HS-27A (cell line): ENCODE data around the gene THSD4.
"Not testable (repeated sequence)": the region's sequence is repeated elsewhere in the genome, so short reads cannot be mapped to it uniquely, and the experiment has no call there.

Experiments
- DNase-seq: peaks from one replicate; pipeline ENCODE4 v3.0.0-alpha.2; 2012; ENCODE audit warnings: low read depth, missing footprints

THSD4 gene

GRCh38 chr15:71294911-71295602 lies 179.8 kb downstream of the THSD4 start:
- peak; percentile 100 for DNase-seq

DNA sequence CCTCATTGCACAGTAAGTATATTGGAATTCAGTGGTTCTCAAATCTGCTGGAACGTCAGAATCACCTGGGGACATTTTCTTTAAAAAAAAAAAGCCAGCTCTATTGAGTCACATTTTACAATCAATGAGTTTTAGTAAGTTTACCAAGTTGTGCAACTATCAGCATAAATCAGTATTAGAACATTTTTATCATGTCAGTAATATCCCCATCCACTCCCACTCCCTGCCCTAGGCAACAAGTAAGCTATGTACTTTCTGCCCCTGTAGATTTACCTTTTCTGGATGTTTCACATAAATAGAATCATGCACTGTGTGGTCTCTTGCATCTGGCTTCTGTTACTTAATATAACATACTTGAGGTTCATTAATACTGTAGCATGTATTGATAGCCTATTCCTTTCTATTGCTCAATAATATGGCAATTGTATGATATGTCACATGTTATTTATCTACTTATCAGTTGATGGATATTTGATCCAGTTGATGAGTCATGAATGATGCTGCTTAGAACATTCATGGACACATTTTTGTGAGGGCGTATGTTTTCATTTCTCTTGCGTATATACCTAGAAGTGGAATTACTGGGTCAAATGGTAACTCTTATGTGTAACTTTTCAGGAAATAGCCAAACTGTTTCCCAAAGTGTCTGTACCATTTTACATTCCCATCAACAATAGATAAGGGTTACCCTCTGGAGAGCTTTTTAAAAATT lies 180.5 kb downstream of the THSD4 start:
- DNase-seq = peak; percentile 92

- DNase-seq = no peak
These were observed 181.0 kb downstream of the THSD4 start for GRCh38 chr15:71296315-71296679.

DNA sequence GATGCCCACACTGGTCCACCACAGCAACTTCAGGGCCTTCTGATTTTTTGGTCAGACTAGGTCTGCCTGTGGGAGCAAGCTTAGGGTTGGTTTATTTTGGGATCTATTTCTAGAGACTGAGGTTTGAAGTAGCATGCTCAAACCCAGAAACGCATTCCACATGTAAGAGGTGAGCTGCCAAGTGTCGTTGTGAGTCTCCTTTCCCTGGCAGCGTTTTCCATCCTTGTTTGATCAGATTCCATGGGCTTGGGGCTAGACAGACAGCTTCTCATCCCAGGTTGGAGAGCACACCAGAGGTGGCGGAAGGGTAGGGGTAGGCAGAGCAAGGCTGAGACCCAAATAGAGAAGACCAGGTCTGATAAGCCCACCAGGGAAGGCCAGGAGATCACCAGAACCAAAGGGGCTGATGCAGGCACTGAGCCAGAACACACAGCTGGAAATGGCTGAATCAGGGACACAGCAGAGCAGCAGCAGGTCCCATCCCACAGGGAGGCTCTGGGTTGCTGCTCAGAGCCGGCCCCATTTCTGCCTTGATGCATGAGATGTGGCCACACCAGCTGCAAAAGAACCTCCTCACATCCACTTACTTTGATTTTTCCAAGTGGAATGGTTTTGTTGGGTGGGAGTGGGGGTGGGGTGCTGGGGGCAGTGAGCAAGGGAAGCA lies 186.8 kb downstream of the THSD4 start:
- DNase-seq = no peak

DNA sequence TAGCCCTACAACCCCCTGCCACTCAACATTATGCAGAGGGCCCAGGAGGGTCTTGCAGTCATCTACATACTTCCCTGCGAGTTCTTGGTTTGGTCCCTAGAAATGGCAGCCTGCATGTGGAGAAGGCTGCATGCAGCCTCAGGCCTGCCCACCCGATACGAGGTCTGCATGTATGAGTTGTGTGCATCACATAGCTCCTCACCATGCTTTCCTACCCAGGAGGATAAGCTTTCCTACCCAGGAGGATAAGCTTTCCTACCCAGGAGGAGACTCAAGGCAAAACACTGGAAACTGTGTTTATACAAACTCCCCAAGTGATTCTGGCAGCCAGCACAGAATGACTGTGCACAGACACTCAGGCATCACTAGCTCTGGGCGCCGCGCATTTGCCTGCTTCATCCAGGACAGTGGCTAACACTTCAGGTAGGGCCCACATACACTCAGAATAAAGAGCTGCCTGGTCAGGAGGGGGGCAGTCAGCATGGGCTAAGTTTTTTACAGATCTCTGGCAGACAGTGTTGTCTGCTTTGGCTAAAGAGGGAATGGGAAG lies 187.7 kb downstream of the THSD4 start:
- no peak for DNase-seq

DNA sequence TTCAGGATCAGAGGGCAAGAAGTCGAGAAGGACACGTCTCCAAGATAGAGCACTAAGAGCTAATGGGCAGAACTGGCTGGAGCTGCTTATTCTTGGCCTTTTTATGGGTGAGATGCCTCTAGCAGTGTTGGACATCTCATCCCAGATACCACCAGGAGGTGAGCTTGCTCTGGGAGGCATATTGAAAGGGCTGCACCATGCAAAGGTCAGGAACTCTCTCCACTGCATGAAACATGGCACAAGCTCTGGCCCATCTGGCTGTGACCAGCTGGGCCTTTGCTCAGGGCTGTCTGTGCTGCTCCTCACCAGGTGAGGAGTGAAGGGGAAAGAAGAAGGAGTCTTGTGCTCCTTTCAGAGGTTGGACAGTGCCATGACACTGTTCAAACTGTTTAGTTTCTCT lies 188.7 kb downstream of the THSD4 start:
- no peak for DNase-seq

- no peak for DNase-seq
These were observed 189.4 kb downstream of the THSD4 start for GRCh38 chr15:71304681-71305080.

GRCh38 chr15:71306538-71306937 lies 191.3 kb downstream of the THSD4 start:
- no peak for DNase-seq

DNA sequence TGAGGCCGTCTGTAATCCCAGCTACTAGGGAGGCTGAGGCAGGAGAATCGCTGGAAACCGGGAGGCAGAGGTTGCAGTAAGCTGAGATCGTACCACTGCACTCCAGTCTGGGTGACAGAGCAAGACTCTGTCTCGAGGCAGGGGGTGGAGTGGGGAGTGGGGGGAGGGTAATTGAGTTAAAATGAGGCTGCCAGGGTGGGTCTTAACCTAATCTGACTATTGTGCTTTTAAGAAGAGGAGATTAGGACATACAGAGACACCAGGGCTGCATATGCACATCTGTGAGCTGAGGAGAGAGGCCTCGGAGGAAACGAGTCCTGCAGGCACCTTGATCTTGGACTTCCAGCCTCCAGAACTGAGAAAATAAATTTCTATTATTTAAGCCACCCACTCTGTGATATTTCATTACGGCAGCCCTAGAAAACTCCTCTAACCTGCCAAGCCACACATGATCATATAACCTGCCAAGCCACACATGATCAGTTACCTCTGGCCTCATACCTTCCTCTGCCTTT lies 197.0 kb downstream of the THSD4 start:
- DNase-seq = no peak

- no peak for DNase-seq
These were observed 197.6 kb downstream of the THSD4 start for GRCh38 chr15:71312731-71313460.

- no peak for DNase-seq
These were observed 198.5 kb downstream of the THSD4 start for GRCh38 chr15:71313806-71314205.

DNA sequence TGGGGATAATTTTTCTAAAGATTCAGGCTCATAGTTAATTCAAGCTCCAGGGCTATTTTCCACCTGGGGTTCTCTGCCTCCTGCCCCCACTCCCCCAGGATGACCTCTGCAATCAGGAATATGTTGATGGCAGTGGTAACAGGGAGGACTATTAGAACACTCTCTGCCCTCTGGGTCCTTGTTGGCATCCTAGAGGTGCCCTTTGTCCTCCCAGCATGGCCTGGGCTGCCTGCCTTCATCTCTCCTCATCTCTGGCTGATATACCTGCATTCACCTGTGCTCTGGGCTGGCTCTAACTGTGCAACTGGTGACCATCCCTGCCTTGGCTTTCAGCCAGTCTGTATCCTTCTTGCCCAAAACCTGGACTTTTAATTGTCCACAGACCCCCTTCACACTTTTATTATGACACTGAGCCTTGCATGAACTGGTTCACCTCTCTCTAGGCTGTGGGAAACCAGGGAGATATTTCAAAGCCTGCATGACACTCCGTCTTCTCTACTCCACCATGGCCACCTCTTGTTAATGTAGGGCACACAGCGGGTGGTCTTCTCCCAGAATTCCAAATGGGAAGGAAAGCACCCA lies 199.8 kb downstream of the THSD4 start:
- no peak for DNase-seq

DNA sequence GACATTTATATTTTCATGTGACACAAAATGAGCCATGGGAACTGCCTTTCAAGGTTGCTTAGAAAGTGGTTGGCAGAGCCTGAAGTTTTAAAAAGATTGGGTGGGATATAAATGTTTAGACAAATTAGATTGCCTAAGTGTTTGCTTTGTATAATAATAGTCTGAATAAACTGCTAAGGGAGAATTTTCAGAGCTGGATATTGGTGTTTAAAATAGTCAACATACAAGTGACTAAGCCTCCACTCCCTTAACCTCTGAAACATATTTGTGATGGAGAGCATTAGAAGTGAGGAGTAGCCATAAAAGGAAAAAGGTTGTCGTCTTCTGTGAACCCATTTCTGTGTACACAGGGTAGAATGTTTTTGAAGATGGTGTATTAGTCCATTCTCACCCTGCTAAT lies 201.6 kb downstream of the THSD4 start:
- no peak for DNase-seq

DNA sequence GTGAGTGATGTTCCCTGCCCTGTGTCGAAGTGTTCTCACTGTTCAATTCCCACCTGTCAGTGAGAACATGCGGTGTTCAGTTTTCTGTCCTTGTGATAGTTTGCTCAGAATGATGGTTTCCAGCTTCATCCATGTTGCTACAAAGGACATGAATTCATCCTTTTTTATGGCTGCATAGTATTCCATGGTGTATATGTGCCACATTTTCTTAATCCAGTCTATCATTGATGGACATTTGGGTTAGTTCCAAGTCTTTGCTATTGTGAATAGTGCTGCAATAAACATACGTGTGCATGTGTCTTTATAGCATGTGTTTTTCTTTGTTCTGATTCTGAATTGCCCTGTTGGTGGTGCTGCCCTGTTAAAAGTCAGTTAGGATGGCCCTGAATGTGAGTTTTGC lies 204.2 kb downstream of the THSD4 start:
- DNase-seq = not testable (repeated sequence)

DNA sequence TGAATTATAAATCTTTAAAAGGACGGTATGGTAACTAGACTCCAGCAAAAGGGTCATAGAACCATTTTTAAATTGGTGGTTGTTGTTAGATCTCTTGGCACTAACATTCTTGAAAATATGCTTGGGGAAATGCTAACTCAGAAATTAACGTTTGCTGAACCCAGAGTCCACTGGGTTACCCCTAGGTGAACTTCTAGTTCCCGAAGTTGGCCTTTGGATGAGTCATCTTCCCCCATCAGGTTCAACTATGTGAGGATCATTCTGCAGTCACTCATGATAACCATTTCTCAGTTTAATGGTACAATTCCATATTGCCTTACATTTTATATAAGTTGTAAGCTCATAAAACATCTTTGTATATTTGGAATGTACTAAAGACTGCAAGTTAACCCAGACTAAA lies 204.7 kb downstream of the THSD4 start:
- no peak for DNase-seq

- DNase-seq = no peak
These were observed 207.8 kb downstream of the THSD4 start for GRCh38 chr15:71323082-71323481.

GRCh38 chr15:71323584-71323983 lies 208.3 kb downstream of the THSD4 start:
- DNase-seq = no peak

- DNase-seq = no peak
These were observed 210.2 kb downstream of the THSD4 start for GRCh38 chr15:71325481-71325880.

GRCh38 chr15:71328453-71328852 lies 213.2 kb downstream of the THSD4 start:
- DNase-seq = no peak

DNA sequence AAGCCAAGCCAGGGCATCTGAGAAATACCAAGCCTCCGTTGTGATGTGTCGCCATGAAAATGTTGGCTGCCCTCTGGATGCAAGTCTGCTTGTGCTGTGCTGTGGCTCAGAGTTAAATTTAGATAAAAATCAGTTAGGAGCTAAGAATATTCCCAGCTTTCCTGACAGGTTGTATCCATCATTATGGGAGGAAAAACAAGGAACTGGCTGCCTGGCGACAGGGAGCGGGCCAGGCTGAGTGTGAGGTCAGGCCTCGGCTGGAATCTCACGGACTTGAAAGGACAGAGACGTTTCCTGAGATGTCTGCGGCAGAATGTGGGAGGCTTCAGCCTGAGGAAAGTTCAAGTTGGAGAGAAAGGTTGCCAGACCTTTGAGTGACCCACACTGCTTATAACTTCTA lies 213.8 kb downstream of the THSD4 start:
- DNase-seq = no peak

- peak; percentile 38 for DNase-seq
These were observed 214.4 kb downstream of the THSD4 start for GRCh38 chr15:71329497-71330260.
